Measurements from ENCODE around the gene RUFY1.
"Not testable (repeated sequence)": the region's sequence is repeated elsewhere in the genome, so short reads cannot be mapped to it uniquely, and the experiment has no call there.

RUFY1 gene, protein sequence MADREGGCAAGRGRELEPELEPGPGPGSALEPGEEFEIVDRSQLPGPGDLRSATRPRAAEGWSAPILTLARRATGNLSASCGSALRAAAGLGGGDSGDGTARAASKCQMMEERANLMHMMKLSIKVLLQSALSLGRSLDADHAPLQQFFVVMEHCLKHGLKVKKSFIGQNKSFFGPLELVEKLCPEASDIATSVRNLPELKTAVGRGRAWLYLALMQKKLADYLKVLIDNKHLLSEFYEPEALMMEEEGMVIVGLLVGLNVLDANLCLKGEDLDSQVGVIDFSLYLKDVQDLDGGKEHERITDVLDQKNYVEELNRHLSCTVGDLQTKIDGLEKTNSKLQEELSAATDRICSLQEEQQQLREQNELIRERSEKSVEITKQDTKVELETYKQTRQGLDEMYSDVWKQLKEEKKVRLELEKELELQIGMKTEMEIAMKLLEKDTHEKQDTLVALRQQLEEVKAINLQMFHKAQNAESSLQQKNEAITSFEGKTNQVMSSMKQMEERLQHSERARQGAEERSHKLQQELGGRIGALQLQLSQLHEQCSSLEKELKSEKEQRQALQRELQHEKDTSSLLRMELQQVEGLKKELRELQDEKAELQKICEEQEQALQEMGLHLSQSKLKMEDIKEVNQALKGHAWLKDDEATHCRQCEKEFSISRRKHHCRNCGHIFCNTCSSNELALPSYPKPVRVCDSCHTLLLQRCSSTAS

DNA sequence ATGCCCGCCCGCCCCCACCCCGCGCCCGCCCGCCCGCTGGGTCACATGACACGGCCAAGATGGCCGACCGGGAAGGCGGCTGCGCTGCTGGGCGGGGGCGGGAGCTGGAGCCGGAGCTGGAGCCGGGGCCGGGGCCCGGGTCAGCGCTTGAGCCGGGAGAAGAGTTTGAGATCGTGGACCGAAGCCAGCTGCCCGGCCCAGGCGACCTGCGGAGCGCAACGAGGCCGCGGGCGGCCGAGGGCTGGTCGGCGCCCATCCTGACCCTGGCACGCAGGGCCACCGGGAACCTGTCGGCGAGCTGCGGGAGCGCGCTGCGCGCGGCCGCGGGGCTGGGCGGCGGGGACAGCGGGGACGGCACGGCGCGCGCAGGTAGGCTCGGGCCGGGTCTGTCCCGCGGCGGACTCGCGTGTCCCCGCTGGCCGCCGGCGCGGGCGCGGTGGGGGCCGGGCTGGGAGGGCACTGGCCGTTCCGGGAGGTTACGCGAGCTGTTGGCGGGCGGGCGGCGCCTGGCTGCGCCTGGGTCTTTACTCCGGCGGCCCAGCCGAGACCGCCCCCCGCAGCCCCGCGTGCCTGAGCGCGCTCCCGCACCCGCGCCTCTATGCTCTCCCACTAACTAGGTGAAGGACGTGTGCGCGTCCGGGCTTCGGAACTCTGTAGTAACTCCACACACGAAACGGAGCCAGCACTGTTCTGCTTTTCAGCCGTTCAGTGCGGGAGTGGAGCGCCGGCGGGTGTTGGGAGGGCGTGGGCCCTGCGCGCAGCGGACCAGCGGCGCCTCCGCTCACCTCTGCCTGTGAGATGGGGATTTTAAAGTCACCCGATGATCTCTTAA, at the start of gene RUFY1:
Gene RUFY1 (plus strand): TSS at position 44 of the 832 bp plus-strand sequence. CDS start 16 bp downstream, at position 60.
- Histone ChIP-seq H3K4me1 (peaks cover 0 to 32% (median 23%) of the 10 kb centered on the region in 4 donors), H3K4me3 (peak within 1 kb of the TSS; percentile 68 to 97), H3K36me3 (no peaks in the 10 kb centered on the region), H3K9me3 (no peaks in the 10 kb centered on the region), H3K27ac (peak within 1 kb of the TSS; percentile 82 to 96), H3K27me3 (no peaks in the 10 kb centered on the region)
- TF ChIP-seq, protein P1, sequence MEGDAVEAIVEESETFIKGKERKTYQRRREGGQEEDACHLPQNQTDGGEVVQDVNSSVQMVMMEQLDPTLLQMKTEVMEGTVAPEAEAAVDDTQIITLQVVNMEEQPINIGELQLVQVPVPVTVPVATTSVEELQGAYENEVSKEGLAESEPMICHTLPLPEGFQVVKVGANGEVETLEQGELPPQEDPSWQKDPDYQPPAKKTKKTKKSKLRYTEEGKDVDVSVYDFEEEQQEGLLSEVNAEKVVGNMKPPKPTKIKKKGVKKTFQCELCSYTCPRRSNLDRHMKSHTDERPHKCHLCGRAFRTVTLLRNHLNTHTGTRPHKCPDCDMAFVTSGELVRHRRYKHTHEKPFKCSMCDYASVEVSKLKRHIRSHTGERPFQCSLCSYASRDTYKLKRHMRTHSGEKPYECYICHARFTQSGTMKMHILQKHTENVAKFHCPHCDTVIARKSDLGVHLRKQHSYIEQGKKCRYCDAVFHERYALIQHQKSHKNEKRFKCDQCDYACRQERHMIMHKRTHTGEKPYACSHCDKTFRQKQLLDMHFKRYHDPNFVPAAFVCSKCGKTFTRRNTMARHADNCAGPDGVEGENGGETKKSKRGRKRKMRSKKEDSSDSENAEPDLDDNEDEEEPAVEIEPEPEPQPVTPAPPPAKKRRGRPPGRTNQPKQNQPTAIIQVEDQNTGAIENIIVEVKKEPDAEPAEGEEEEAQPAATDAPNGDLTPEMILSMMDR (IDR thresholded peaks at IDR 0.05) = peak in 1 of 2 experiments; percentile 36
- intact Hi-C loops (cut with DNase I; ENCODE audit: low total_unique reads) = loop anchor here (5.0 to 10.0 kb wide), 2 partner anchors 72 to 1254 kb away; partner anchors contain the start of genes HNRNPH1 and MGAT1
- DNase-seq = peak; percentile 70 to 88

DNA sequence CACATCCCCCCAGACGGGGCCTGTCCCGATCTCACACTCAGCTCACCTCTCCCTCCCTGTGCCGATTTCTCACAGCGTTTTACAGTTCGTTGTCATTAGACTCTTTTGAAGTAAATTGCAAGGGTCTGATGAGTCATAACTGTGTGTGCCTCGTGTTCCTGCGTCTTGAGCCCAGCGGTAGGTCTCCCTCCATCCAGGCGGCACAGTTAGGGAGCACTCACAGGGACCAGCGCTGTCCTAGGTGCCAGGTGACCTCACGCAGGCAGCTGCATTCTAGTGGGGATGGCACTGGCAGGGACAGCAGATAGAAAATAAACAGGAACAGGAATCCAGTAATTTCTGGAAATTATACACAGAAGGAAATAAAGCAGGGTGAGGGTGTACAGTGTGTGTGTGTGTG, 48.4 kb upstream of the RUFY1 start:
- H3K4me1 ChIP-seq; H3K36me3 ChIP-seq; H3K27ac ChIP-seq; H3K4me3 ChIP-seq; DNase-seq; H3K9me3 ChIP-seq; intact Hi-C loops (cut with DNase I; ENCODE audit: low total_unique reads): not testable (repeated sequence)
- peaks cover 0 to 15% of the 10 kb centered on the region in 2 donors for H3K27me3 ChIP-seq

DNA sequence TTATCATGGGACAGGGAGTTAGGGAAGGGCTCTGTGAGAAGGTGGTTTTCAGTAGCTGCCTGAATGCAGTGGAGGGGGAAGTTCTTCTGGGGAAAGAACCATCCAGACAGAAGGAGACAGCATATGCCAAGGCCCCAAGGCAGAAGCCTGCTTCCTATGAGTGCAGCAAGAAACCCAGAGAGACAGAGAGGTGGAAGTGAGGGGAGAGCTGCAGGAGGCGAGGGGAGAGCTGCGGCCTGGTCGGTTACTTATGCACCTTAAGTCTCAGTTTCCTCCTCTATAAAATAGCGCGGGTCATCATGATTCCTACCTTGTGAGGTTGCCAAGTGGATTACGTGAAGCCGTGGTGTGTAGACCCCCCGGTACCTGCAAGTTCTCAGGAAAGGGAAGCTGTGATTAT, 47.9 kb upstream of the RUFY1 start:
- H3K4me1 ChIP-seq; H3K4me3 ChIP-seq; intact Hi-C loops (cut with DNase I; ENCODE audit: low total_unique reads); H3K27ac ChIP-seq; H3K36me3 ChIP-seq; DNase-seq; H3K9me3 ChIP-seq: not testable (repeated sequence)
- peaks cover 0 to 14% of the 10 kb centered on the region in 2 donors for H3K27me3 ChIP-seq

DNA sequence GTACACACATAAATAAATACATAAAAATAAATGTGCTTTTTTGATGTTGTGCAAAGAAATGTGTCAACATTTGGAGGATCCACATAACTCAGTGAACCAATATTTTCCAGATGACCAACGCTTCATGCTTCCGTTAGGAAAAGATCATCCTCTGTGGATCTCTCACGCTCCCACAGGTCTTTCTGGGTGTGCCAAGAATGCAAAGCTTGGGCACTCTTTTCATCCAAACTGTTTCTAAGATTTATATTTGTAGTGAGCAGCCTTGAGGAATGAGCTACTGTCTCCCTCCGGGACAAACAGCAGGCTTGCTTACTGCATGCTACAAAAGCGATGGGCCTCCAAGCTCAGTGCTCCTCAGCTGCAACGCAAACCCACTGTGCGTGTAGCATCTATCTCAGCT, 46.2 kb upstream of the RUFY1 start:
- no peaks in the 10 kb centered on the region for H3K36me3 ChIP-seq
- H3K4me1 ChIP-seq = no peaks in the 10 kb centered on the region
- TF ChIP-seq, protein P1 (IDR thresholded peaks at IDR 0.05) = no peak
- no peak overlapping the region for H3K4me3 ChIP-seq
- peaks cover 0 to 2% of the 10 kb centered on the region in 2 donors for H3K27me3 ChIP-seq
- DNase-seq = no peak
- no peaks in the 10 kb centered on the region for H3K9me3 ChIP-seq
- intact Hi-C loops (cut with DNase I; ENCODE audit: low total_unique reads) = no loop called here
- H3K27ac ChIP-seq = no peak overlapping the region

DNA sequence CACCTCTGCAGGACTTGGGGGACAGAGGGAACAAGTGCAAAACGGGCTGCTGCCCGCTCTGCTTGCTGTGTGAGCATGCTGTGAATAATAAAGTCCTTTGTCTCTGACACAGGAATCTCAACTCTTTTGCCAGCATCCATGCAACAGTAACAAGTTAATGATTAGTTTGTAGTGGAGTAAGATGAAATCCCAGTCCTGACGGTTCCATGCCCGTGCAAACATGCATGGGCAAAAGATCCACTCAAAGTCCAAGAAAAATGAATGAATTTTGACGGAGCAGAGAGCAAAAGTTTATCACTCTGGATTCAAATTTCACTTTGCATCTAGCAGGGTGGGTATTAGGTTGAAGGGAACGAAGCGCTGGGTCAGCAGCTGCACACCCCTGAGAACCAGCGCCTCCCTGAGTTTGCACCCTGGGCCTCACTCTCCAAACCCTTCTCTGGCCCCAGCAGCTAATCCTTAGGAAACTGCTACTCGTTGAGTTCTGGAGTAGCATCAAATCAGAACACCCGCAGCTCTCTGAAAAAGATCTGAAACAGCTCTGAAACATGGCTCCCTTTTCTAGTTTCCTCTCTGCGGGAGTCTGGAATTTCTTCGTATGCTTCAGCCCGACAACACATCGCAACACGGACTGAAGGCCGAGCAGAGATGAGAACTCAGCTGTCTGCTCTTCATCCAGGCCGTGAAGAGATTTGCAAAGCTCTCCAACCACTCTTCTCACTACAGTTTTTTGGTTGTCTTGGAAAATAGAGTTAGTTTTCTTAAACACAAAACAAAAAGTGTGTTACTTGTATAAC, 45.6 kb upstream of the RUFY1 start:
- Histone ChIP-seq H3K9me3 (no peaks in the 10 kb centered on the region), H3K4me3 (no peak overlapping the region), H3K27me3 (no peaks in the 10 kb centered on the region), H3K27ac (no peak overlapping the region), H3K4me1 (no peaks in the 10 kb centered on the region), H3K36me3 (no peaks in the 10 kb centered on the region)
- intact Hi-C loops (cut with DNase I; ENCODE audit: low total_unique reads) = no loop called here
- TF ChIP-seq, protein P1 (IDR thresholded peaks at IDR 0.05) = no peak
- DNase-seq = no peak
